HCT116 (cell line): ENCODE measurements around the gene RRAGD. TPM values are rescaled to one million over a fixed set of nuclear protein-coding genes. Genes with fewer than 3 reads are reported as not detected.

Experiments
- ATAC-seq: fragments of 200-7000 bp; cut with Tn5 transposase; 2 replicates; pipeline ENCODE4 v1.9.1; 2020; ENCODE audit warnings: mild to moderate bottlenecking, moderate library complexity
- BruUV-seq: library from RNA; stranded (reverse); fragments of 400-500 nt; replicated peaks from 2 replicates; lab custom pipeline; 2021; lab: Mats Ljungman, UMichigan
- CTCF ChIA-PET: fragments of 300-600 bp; sonication (Branson Sonifier 250); formaldehyde crosslinking; loops from one replicate; lab custom pipeline; 2021; ENCODE audit warnings: antibody characterized with exemption; lab: Charles Lee
- POLR2A ChIA-PET: fragments of 300-600, 350-600 bp; sonication (Branson Sonifier 250); formaldehyde crosslinking; loops from one replicate; lab custom pipeline; 2021; ENCODE audit warnings: antibody characterized with exemption; lab: Charles Lee
- RAD21 ChIA-PET, 2 experiments: fragments of 300-600 bp; sonication (Branson Sonifier 250); formaldehyde crosslinking; loops; one replicate each; lab custom pipeline; 2023; ENCODE audit warnings: low total read pairs in 2 of 2; ENCODE audit not compliant: uncharacterized antibody in 2 of 2, unreplicated experiment in 2 of 2, low non-redundant PET in 1 of 2; lab: Charles Lee
- DNase-seq: peaks from one replicate; pipeline ENCODE4 v3.0.0-alpha.2; 2010; ENCODE audit warnings: low read depth, low spot score
- H2AFZ ChIP-seq: fragments of 200-600 bp; shearing (Covaris generic), sonication (generic); 2 replicates; pipeline ENCODE4 v1.6.1; 2017; ENCODE audit warnings: low read depth, mixed run types, mixed read lengths, antibody characterized with exemption, low read length; ENCODE audit not compliant: poor library complexity, severe bottlenecking
- H3K27ac ChIP-seq: 2 replicates; pipeline ENCODE4 v1.5.1; 2012; ENCODE audit warnings: low read depth, low read length
- H3K27me3 ChIP-seq: fragments of 200-600 bp; sonication (generic); 2 replicates; pipeline ENCODE4 v1.6.1; 2016; ENCODE audit warnings: mixed run types, low read length, mixed read lengths; ENCODE audit not compliant: insufficient read depth
- H3K36me3 ChIP-seq, 2 experiments: fragments of 200-500 bp in 1 of 2; fragments of 200-600 bp in 1 of 2; sonication (Bioruptor generic) in 1 of 2; sonication (generic) in 1 of 2; 2 replicates each; pipeline versions ENCODE4 v1.5.1 to v1.6.1; 2014 to 2016; ENCODE audit warnings: low read length in 2 of 2, inconsistent platforms in 1 of 2, mixed read lengths in 1 of 2, mixed run types in 1 of 2; ENCODE audit not compliant: insufficient read depth in 2 of 2, control insufficient read depth in 1 of 2
- H3K4me1 ChIP-seq, 2 experiments: fragments of 200-600 bp in 1 of 2; sonication (generic) in 1 of 2; 2 replicates each; pipeline versions ENCODE4 v1.5.1 to v1.6.1; 2012 to 2017; ENCODE audit warnings: low read length in 2 of 2, inconsistent platforms in 1 of 2, mild to moderate bottlenecking in 1 of 2, mixed read lengths in 1 of 2, mixed run types in 1 of 2, moderate library complexity in 1 of 2; ENCODE audit not compliant: insufficient read depth in 2 of 2, control insufficient read depth in 1 of 2
- H3K4me2 ChIP-seq: fragments of 200-600 bp; sonication (generic); 2 replicates; pipeline ENCODE4 v1.6.1; 2017; ENCODE audit warnings: mixed run types, low read length, mixed read lengths
- H3K4me3 ChIP-seq, 2 experiments: fragments of 200-600 bp in 1 of 2; sonication (generic) in 1 of 2; replicated peaks in 1 of 2; 2 replicates each; pipeline ENCODE4 v1.5.1; 2011 to 2016; ENCODE audit warnings: low read length in 2 of 2, control low read depth in 1 of 2, low read depth in 1 of 2, mild to moderate bottlenecking in 1 of 2, mixed read lengths in 1 of 2, mixed run types in 1 of 2
- H3K79me2 ChIP-seq: fragments of 200-600 bp; sonication (generic); 2 replicates; pipeline ENCODE4 v1.6.1; 2017; ENCODE audit warnings: mild to moderate bottlenecking, mixed run types, low read length, moderate library complexity, mixed read lengths; ENCODE audit not compliant: insufficient read depth
- H3K9ac ChIP-seq: fragments of 200-600 bp; sonication (generic); 2 replicates; pipeline ENCODE4 v1.6.1; 2016; ENCODE audit warnings: low read length, mixed read lengths
- H3K9me2 ChIP-seq: fragments of 200-600 bp; sonication (generic), shearing (Covaris generic); 2 replicates; pipeline ENCODE4 v1.6.1; 2017; ENCODE audit warnings: mixed run types, mild to moderate bottlenecking, moderate library complexity; ENCODE audit not compliant: insufficient read depth
- H3K9me3 ChIP-seq, 2 experiments: fragments of 200-500 bp in 1 of 2; fragments of 200-600 bp in 1 of 2; sonication (Bioruptor generic) in 1 of 2; sonication (generic) in 1 of 2; 2 replicates each; pipeline ENCODE4 v1.6.1; 2014 to 2017; ENCODE audit warnings: low read length in 2 of 2, mixed read lengths in 2 of 2, inconsistent platforms in 1 of 2, low read depth in 1 of 2, mild to moderate bottlenecking in 1 of 2, mixed run types in 1 of 2, moderate library complexity in 1 of 2; ENCODE audit not compliant: control insufficient read depth in 1 of 2, insufficient read depth in 1 of 2
- H4K20me1 ChIP-seq: fragments of 200-600 bp; sonication (generic), shearing (Covaris generic); 2 replicates; pipeline ENCODE4 v1.6.1; 2017; ENCODE audit warnings: mixed run types, mild to moderate bottlenecking, moderate library complexity; ENCODE audit not compliant: insufficient read depth
- CBX3 ChIP-seq: IDR thresholded peaks from 2 replicates; pipeline ENCODE4 v1.6.1; 2012; ENCODE audit warnings: low read depth
- EZH2 ChIP-seq: fragments of 200-600 bp; sonication (generic); IDR thresholded peaks from 2 replicates; pipeline ENCODE4 v1.6.1; 2017; ENCODE audit warnings: antibody characterized with exemption, mixed run types
- EZH2phosphoT487 ChIP-seq: fragments of 200-600 bp; IDR thresholded peaks from 2 replicates; pipeline ENCODE4 v1.6.1; 2018; ENCODE audit warnings: antibody characterized with exemption, borderline replicate concordance
- SIN3A ChIP-seq: IDR thresholded peaks from 2 replicates; pipeline ENCODE4 v1.6.1; 2012; ENCODE audit warnings: low read depth
- SP1 ChIP-seq: IDR thresholded peaks from 2 replicates; pipeline ENCODE4 v1.6.1; 2012; ENCODE audit warnings: low read depth
- ZNF274 ChIP-seq: fragments of 200-500 bp; sonication (Bioruptor generic); IDR thresholded peaks from 2 replicates; pipeline ENCODE4 v1.6.1; 2014; ENCODE audit warnings: mild to moderate bottlenecking, low read depth, low read length, inconsistent platforms
- intact Hi-C: fragments of 100-400 bp; cut with micrococcal nuclease; formaldehyde crosslinking; loops from 2 replicates; pipeline ENCODE4 v1.10.0; 2022
- total RNA-seq: library from RNA; stranded (reverse); gene quantifications from one replicate; pipeline ENCODE4 v1.2.1, GENCODE V29; 2021; ENCODE audit not compliant: unreplicated experiment
- TF ChIP-seq, protein P1 (sequence below), 3 experiments: fragments of 200-600 bp in 1 of 3; sonication (generic) in 1 of 3; IDR thresholded peaks in 2 of 3; conservative IDR thresholded peaks in 1 of 3; 2 replicates each; pipeline ENCODE4 v1.5.1; 2012 to 2017; ENCODE audit warnings: low read depth in 2 of 3, low read length in 2 of 3, antibody characterized with exemption in 1 of 3, borderline replicate concordance in 1 of 3, control low read depth in 1 of 3, mild to moderate bottlenecking in 1 of 3, mixed read lengths in 1 of 3, mixed run types in 1 of 3, moderate library complexity in 1 of 3; ENCODE audit not compliant: insufficient read depth in 1 of 3
- TF ChIP-seq, protein P2 (sequence below): IDR thresholded peaks from 2 replicates; pipeline ENCODE4 v1.6.1; 2011; ENCODE audit warnings: mild to moderate bottlenecking, low read length, moderate library complexity; ENCODE audit not compliant: insufficient replicate concordance; ENCODE audit errors: extremely low read depth
- TF ChIP-seq, protein P3 (sequence below): IDR thresholded peaks from 2 replicates; pipeline ENCODE4 v1.6.1; 2012; ENCODE audit warnings: low read depth

RRAGD gene
- total RNA-seq, 1 experiment from 2014 or later: 15.9 TPM

DNA sequence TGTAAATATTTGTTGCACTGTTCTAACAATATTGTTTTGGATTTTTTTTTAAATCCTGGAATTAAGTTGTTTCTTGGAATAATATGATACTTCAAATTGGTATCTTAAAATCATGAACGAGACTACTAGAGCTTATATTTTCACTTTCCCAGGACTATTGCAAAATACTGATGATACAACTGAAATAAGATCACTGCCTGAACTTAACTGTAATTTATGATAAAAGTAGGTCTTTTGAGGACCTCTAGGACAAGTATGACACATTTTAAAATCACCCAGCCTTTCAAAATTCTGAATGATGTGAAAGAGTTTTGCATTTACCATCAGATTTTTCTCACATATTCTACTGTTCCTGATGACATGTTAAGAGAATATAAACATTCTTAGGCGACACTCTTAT, 50.9 kb downstream of the RRAGD start (continued):
- TF ChIP-seq, protein P1, sequence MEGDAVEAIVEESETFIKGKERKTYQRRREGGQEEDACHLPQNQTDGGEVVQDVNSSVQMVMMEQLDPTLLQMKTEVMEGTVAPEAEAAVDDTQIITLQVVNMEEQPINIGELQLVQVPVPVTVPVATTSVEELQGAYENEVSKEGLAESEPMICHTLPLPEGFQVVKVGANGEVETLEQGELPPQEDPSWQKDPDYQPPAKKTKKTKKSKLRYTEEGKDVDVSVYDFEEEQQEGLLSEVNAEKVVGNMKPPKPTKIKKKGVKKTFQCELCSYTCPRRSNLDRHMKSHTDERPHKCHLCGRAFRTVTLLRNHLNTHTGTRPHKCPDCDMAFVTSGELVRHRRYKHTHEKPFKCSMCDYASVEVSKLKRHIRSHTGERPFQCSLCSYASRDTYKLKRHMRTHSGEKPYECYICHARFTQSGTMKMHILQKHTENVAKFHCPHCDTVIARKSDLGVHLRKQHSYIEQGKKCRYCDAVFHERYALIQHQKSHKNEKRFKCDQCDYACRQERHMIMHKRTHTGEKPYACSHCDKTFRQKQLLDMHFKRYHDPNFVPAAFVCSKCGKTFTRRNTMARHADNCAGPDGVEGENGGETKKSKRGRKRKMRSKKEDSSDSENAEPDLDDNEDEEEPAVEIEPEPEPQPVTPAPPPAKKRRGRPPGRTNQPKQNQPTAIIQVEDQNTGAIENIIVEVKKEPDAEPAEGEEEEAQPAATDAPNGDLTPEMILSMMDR (IDR thresholded peaks at IDR 0.05 in 2 of 3, conservative IDR thresholded peaks at IDR 0.05 in 1 of 3; ENCODE audit: borderline replicate concordance in 1 of 3, insufficient read depth in 1 of 3, low read depth in 2 of 3, low read length in 2 of 3): no peak
- TF ChIP-seq CBX3: no peak

DNA sequence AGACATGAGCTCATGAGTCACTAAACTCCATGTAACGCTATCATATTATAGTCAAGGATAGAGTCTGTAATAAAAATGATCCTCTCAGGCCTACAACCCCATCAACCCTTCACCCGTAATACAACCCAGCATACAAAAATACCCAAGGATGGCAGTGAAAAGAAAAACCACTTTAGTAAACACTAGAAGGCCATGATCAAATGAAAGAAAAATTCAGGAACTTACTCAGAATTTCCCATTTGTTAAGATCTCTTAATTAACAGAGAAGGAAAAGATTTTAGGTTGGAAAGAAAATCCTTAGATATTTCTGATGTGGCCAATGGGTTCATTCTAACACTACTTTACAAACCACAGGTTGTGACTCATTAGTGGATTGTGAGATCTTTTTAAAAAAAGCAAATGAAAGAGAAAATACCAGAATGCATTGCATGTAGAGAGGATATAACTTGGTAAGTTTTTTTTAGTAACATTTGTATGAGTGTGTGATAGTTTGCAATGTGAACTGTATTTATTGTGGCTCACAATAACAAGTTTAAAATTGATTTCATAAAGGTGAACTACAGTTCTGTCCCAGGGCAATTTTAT, 51.6 kb downstream of the RRAGD start:
- H3K27me3 ChIP-seq: no peaks in the 10 kb centered on the region
- no peaks in the 10 kb centered on the region for H3K9me3 ChIP-seq
- no peaks in the 10 kb centered on the region for H3K79me2 ChIP-seq
- ATAC-seq (no peak), DNase-seq (no peak)
- H3K36me3 ChIP-seq: no peaks in the 10 kb centered on the region
- TF ChIP-seq ZNF274: no peak
- H4K20me1 ChIP-seq: no peaks in the 10 kb centered on the region
- no TSS peak for BruUV-seq
- no peak overlapping the region for H3K4me2 ChIP-seq
- no peaks in the 10 kb centered on the region for H3K9me2 ChIP-seq
- RAD21 ChIA-PET: no interaction called here
- no peak overlapping the region for H3K9ac ChIP-seq
- POLR2A ChIA-PET: no interaction called here
- H3K4me3 ChIP-seq: no peak overlapping the region
- intact Hi-C loops: no loop called here
- H3K27ac ChIP-seq: no peak overlapping the region
- CTCF ChIA-PET: no interaction called here
- no peak overlapping the region for H2AFZ ChIP-seq
- no peaks in the 10 kb centered on the region for H3K4me1 ChIP-seq

DNA sequence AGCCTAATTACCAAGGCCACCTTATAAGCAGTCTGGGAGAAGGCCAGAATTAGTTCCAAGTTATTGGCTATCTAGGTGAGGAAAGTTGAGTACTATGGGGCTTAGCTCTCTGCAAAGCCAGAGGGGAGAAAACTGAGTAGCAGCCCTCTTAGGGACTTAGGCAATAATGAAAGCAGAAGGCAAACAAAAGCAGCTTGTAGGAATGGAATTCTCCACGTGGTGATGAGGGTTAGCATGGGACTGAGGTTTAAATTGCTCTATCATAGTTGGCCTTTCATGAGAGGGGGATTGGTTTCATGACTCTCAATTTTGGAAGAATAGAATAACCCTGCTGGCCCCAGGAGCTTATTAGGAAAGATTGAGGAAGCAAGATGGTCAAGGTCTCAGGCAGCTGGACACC, 52.5 kb downstream of the RRAGD start:
- ChIA-PET CTCF (interaction anchor here (1.2 kb wide), 1 partner anchor 9 kb away, joined by 6 read pairs; no protein-coding TSS in a partner anchor), RAD21 (interaction anchor here in 1 of 2 experiments (0.6 kb wide), 2 partner anchors 370 to 1412 kb away, joined by 3 read pairs; no protein-coding TSS in a partner anchor), POLR2A (interaction anchor here (1.0 to 1.3 kb wide), 2 partner anchors 8 to 10 kb away, joined by 4 read pairs; no protein-coding TSS in a partner anchor)
- ATAC-seq: no peak
- intact Hi-C loops: no loop called here
- Histone ChIP-seq H3K9me2 (no peaks in the 10 kb centered on the region), H3K9ac (no peak overlapping the region), H4K20me1 (no peaks in the 10 kb centered on the region), H3K36me3 (no peaks in the 10 kb centered on the region), H3K27ac (no peak overlapping the region), H3K4me1 (no peaks in the 10 kb centered on the region), H3K4me3 (no peak overlapping the region), H3K27me3 (no peaks in the 10 kb centered on the region), H3K79me2 (no peaks in the 10 kb centered on the region), H3K4me2 (no peak overlapping the region), H2AFZ (no peak overlapping the region), H3K9me3 (no peaks in the 10 kb centered on the region)
- BruUV-seq: no TSS peak
- DNase-seq: no peak
- TF ChIP-seq, protein P2, sequence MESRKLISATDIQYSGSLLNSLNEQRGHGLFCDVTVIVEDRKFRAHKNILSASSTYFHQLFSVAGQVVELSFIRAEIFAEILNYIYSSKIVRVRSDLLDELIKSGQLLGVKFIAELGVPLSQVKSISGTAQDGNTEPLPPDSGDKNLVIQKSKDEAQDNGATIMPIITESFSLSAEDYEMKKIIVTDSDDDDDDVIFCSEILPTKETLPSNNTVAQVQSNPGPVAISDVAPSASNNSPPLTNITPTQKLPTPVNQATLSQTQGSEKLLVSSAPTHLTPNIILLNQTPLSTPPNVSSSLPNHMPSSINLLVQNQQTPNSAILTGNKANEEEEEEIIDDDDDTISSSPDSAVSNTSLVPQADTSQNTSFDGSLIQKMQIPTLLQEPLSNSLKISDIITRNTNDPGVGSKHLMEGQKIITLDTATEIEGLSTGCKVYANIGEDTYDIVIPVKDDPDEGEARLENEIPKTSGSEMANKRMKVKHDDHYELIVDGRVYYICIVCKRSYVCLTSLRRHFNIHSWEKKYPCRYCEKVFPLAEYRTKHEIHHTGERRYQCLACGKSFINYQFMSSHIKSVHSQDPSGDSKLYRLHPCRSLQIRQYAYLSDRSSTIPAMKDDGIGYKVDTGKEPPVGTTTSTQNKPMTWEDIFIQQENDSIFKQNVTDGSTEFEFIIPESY: no peak
- no peak for TF ChIP-seq SIN3A
- no peak for TF ChIP-seq EZH2phosphoT487
- TF ChIP-seq, protein P3, sequence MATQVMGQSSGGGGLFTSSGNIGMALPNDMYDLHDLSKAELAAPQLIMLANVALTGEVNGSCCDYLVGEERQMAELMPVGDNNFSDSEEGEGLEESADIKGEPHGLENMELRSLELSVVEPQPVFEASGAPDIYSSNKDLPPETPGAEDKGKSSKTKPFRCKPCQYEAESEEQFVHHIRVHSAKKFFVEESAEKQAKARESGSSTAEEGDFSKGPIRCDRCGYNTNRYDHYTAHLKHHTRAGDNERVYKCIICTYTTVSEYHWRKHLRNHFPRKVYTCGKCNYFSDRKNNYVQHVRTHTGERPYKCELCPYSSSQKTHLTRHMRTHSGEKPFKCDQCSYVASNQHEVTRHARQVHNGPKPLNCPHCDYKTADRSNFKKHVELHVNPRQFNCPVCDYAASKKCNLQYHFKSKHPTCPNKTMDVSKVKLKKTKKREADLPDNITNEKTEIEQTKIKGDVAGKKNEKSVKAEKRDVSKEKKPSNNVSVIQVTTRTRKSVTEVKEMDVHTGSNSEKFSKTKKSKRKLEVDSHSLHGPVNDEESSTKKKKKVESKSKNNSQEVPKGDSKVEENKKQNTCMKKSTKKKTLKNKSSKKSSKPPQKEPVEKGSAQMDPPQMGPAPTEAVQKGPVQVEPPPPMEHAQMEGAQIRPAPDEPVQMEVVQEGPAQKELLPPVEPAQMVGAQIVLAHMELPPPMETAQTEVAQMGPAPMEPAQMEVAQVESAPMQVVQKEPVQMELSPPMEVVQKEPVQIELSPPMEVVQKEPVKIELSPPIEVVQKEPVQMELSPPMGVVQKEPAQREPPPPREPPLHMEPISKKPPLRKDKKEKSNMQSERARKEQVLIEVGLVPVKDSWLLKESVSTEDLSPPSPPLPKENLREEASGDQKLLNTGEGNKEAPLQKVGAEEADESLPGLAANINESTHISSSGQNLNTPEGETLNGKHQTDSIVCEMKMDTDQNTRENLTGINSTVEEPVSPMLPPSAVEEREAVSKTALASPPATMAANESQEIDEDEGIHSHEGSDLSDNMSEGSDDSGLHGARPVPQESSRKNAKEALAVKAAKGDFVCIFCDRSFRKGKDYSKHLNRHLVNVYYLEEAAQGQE: no peak
- TF ChIP-seq SP1: no peak
- TF ChIP-seq EZH2: no peak
- no peak for TF ChIP-seq CBX3
